SIG-M5 treated with dmso at 0.1 percent for 504 hours (cell line): Measurements from ENCODE around the gene SLC37A2.
"Not testable (repeated sequence)": the region's sequence is repeated elsewhere in the genome, so short reads cannot be mapped to it uniquely, and the experiment has no call there.

Source experiments
- DNase-seq: peaks from one replicate; lab custom pipeline; 2025; ENCODE audit not compliant: unreplicated experiment; lab: John Stamatoyannopoulos, UW

SLC37A2 gene

DNA sequence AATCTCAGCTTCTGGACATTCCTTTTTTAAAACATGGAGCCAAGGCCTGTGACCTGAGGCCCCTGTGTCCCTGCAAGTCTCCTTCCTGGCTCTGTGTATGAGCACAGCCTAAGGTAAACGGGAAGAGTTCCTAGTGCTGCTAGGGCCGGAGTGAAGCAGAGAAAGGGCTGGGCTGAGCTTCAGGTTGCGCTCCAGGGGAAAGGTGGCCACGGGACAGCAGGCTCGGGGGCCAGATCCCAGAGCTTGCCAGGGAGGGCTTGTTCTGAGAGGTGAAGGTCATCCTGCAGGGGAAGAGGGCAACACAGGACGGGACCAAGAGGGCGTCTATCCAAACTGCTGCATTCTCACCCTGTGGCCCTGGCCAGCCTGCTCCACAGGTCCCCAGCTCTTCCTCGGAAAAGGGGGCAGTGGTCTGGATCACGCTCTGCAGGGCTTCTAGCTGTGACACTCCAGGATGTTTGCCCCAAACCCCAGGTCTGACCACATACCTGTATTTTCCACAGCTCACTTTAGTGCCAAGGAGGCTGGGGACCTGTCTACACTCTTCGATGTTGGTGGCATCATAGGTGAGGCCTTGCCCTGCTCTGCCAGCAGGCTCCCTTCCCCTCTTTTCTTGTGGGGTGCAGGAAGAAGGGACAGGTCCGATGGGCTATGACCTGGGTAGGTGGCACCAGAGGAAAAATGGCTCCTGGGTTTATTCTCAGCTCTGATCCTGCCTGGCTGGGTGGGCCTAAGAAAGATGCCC lies 20.4 kb downstream of the SLC37A2 start:
- DNase-seq = no peak

DNA sequence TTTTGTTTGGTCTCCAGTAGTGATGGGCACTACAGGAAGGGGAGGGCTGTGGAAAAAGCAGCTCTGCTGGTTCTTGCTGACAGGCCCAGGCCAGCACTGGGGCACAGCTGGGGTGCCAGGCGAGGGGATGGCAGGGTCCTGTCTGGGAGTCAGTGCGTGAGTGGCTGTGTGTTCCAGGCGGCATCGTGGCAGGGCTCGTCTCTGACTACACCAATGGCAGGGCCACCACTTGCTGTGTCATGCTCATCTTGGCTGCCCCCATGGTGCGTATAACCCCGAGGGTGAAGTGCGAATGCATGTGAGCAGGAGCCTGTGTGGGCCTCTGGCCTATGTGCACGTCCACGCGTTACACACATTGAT lies 20.9 kb downstream of the SLC37A2 start:
- DNase-seq = no peak

DNA sequence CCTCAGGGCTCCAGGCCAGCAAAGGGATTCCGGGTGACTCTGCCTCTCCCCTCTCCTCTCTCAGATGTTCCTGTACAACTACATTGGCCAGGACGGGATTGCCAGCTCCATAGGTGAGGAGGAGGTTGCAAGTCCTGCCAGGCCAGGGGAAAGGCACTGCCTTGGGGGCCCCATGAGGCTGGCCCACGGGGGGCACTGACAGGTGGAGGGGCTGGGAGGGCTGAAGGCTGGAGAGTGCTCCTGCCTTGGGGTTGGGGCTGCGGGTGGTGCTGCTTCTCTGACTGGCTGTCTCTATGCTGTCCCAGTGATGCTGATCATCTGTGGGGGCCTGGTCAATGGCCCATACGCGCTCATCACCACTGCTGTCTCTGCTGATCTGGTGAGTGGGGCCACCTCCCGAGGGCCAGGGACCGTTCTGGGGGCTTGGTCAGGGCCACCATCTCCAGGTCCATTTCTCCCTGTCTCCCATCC lies 21.7 kb downstream of the SLC37A2 start:
- no peak for DNase-seq

DNA sequence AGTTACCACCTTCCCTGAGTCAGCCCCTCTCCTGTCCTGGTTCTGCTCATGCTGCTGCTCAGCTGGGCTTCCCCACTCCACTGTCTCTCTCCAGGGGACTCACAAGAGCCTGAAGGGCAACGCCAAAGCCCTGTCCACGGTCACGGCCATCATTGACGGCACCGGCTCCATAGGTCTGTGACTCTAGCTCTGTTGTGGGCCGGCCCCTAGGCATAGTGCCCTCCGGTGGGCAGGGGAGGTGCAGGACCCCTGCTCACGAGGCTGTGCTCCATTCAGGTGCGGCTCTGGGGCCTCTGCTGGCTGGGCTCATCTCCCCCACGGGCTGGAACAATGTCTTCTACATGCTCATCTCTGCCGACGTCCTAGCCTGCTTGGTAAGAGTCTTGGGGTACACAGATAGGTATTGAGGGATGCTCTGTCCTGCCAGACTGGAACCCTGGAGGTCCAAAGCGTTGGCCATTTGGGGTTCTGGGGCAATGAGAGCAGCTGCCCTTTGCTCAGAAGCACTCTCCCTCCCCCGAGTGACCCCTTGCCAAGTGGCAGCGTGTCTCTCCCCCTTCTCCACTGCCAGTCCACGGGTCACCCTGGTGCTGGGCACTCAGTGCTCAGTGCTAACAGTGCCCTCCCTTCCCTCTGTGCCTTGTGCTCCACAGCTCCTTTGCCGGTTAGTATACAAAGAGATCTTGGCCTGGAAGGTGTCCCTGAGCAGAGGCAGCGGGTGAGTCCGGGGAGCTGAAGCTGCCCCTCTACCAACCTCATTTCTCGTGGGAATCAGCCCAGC lies 22.4 kb downstream of the SLC37A2 start:
- DNase-seq = no peak

DNA sequence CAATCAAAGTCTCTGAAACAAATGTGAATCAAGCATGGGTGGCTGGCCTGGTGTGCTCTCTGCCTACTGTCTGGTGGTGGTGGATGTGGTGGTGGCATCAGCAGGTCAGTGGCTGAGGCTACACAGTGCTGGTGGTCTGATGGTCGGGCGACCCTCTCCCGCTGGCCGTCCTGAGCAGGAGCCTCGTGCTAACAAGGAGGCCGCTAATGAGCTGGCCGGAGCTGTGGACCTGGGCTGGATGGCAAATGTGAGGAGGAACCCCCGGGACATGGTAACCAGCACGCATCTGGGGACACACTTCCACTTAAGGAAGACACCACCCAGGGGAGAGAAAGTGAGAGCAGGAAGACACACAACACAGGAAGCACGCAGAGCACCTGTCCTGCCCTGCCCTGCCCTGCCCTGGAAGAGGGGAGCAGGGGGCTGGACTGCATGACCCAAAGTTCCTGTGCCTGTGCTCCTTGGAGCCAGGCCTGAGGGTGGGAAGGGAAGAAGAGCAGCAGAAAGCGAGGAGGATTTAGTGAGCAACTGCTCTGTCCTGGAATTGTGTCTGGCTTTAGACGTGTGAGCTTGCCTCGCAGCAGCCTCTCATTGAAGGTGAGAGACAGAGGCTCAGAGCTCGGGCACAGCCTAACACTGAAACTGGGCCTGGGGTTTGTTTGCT lies 23.7 kb downstream of the SLC37A2 start:
- DNase-seq = no peak

DNA sequence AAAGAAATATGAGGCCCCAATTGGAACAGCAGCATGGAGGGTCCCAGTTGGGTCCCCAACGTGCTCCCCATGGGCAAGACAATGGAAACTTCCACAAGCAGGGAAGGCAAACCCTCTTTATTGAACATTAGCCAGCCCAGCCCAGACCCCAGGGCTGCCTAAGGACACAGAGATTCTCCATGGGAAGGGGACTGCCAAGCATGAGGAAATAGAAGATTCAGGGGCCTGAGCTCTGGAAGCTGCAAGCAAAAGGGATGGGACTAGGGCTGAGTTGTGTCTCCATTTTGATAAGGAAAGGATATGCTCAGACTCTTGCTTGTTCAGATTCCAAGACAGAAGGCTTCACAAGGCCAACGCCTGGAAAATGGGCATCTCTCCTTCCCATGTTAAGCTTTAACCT lies 25.0 kb downstream of the SLC37A2 start:
- DNase-seq = no peak

DNA sequence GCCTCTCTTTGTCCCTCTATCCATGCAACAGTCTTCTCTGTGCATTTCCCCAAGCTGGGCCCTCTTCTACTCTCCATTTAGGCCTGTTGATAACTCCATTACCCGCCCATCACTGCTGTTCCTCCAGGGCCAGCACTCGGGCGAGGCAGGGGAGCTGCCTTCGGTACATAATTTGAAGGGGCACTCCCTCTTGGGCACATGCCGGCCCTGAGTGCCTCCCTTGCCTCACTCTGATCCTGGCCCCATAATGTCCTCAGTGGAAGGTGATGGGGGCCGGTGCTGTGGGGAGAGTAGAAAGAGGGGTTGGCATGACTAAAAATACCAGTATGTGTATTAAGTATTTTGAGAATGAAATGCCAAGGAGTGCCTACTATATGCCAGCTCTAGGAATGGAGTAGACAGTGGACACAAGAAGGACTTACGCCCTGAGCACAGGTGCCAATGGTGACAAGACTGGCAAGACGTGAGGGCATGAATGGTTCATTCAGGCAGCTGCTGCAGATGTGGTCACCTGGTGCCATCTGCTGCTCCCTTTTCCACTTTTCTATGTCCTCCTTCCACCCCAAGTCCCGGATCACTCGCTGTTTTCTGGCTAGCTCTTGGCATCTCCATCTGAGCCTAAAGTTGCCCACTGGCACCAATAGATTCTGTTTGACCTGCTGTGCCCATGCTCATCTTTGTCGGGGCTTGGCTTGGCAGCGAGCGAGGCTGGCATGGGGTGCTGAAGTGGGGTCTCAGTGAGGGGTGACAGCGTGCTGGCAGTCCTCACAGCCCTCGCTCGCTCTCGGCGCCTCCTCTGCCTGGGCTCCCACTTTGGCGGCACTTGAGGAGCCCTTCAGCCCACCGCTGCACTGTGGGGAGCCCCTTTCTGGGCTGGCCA lies 25.7 kb downstream of the SLC37A2 start:
- no peak for DNase-seq

DNA sequence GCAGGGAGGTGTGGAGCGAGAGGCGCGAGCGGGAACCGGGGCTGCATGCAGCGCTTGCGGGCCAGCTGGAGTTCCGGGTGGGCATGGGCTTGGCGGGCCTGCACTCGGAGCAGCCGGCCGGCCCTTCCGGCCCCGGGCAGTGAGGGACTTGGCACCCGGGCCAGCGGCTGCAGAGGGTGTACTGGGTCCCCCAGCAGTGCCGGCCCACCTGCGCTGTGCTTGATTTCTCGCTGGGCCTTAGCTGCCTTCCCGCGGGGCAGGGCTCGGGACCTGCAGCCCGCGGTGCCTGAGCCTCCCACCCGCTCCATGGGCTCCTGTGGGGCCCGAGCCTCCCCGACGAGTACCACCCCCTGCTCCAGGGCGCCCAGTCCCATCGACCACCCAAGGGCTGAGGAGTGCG lies 26.4 kb downstream of the SLC37A2 start:
- DNase-seq = not testable (repeated sequence)

DNA sequence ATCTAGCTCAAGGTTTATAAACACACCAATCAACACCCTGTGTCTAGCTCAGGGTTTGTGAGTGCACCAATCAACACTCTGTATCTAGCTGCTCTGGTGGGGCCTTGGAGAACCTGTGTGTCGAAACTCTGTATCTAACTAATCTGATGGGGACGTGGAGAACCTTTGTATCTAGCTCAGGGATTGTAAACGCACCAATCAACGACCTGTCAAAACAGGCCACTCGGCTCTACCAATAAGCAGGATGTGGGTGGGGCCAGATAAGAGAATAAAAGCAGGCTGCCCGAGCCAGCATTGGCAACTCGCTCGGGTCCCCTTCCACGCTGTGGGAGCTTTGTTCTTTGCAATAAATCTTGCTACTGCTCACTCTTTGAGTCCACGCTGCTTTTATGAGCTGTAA lies 27.0 kb downstream of the SLC37A2 start:
- not testable (repeated sequence) for DNase-seq

DNA sequence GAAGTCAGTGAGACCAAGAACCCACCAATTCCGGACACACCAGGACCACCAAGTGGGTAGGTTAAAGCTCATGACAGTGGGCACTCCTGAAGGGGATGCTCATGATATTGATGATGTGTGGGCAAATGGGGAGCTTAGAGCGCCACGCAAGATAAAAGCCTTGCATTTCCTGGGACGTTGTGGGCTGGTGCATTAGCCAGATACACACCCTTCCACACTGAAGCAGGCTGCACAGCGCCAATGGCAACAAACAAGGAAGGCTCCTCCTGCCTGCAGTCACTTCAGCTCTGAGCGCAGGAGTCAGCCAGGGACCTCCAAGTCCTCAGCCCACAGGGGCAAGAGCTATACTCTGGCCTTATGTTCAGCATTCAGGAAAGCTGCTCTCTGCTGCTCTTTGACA lies 27.7 kb downstream of the SLC37A2 start:
- no peak for DNase-seq

DNA sequence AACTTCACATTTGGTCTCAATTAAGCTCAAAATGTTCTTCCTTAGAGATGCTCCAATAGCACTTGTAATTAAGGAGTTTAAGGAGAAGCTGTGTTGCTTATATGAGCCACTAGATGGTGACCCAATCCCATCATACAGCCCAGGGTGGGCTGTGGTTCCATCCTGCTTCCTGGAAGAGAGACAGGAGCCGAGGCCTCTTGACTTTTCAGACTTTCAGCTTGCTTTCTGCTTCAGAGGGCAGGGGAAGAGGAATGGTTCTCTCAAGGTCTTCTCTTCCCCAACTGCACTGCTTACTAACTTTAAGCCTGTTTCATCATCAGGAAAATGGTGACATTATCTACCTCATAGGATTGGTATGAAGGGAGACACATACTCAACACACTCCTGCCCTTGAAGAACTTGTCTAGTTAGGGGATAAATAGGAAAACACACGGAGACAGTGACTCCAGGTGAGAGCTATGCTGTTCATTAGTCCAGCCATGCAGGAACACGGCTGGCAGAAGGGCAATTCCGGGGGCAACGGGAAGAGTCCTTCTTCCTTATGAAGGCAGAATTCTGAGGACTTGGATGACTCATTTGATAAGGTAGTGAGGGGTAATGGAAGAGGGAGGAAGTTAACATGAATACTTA lies 28.3 kb downstream of the SLC37A2 start:
- peak; percentile 9 for DNase-seq

DNA sequence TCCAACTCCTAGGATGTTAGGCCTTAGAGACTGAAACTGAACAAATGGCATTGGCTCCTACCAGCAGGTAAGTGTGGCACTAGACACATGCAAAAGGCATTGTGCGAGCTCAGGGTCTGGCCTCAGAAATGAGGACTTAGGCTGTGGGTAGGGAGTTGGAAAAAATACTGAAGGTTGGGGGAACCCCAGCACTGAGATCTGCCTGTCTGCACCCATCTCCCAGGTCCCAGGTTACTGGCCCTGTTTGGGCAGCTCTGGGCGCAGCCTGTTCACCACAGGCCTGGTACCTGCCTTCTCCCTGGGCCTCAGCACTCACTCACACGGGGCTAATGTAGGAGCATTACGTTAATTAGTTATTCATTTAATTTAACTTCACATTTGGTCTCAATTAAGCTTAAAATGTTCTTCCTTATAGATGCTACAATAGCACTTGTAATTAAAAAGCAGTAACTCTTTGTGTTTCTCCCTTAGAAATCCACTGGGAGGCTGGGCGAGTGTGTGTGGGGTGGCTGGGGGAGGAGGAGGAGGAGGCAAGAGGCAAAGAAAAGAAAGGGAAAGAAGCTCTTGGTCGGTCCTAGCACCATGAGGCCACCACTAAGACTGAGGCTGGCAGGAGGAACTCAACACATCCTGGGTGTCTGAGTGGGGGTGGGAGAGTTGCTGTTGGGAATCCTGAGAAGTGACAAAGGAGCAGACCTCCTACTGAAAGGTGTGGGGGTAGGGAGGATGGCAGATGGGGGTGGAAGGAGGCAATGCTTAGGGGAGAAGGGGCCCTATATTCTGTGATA lies 29.0 kb downstream of the SLC37A2 start:
- no peak for DNase-seq

DNA sequence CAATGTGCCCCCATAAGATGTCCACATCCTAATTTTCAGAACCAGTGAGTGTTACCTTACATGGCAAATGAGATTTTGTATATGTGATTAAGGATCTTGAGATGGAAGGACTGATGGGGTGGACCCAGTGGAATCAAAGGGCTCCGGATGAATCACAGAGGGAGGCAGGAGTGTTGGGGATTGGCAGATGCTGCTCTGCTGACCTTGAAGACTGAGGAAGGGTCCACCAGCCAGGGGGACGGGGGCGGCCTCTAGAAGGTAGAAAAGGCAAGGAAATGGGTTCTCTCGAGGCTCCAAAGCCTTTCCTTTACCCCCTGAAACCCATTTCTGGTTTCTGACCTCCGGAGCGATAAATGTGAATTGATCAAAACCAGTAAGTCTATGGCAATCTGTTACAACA lies 29.6 kb downstream of the SLC37A2 start:
- DNase-seq = no peak

DNA sequence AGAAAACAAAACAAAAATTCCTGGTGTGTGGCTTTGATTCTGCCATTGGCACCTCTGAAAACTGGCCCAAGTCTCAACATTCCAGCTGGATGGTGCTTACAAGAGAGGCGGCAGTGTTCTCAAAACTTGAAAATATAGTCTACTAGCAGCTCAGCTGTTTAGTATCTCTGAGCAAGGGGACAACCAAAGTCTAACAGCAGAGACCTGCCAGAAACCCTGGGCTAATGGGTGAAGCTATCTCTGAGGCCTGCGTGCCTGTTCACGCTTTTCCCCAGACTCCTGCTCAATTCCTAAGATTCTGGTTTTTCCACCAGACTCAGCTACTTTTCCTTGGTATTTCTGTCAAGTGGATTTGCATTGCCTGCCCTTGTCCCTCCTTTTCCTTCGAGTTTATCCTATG lies 30.4 kb downstream of the SLC37A2 start:
- DNase-seq = no peak

DNA sequence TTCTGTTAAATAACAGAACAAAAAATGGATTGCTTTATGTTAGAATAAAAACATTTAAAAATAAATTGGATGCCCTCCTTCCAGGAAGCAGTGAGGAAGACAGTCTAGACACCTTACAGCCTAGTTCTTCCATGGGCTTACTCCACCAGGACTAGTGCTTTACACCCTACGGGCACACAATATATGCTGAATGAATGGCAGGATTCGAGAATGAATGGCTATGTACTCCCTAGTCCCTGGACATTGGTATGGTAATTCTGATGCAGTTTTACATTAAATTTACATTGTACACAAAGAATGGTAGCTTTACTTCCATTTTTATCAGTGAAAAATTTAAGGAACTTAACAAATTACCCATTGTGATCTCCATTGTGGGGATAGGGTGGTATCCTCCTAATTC lies 31.6 kb downstream of the SLC37A2 start:
- no peak for DNase-seq

DNA sequence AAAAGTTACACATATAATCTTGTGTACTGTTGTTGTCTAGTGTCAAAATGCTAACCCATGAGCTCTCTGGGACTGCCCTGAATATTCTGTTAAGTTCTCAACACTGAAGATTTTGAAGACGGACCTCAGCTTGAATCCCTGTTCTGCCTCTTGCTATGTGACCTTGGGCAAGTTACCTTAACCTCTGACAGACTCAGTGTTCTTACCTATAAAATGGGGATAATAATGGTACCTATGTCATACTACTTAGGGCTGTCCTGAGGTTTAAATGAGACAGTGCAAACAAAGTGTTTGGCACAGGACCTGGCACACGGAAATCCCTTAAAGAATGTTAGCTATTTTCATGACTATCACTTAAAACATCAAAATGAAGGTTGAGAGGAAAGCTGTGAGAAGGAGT lies 37.0 kb downstream of the SLC37A2 start:
- DNase-seq = no peak

DNA sequence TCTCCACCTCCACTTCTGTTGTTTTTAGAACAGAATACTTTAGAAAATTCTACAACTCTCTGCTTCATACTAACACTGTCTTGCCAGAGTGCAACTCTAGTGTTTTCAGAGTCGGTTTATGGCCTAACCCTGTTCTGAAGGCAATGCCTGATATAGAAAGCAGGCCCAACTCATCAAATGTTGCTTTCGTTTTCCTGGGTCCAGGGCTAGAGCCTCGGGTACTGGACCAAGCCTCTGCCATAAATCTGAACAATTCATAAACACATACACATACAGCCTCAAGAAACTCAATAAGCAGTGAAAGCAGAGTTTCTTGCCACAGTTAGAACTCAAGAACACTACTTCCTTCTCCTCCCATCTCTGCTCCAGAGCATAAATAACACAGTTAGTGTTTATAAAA lies 38.5 kb downstream of the SLC37A2 start:
- DNase-seq = no peak

DNA sequence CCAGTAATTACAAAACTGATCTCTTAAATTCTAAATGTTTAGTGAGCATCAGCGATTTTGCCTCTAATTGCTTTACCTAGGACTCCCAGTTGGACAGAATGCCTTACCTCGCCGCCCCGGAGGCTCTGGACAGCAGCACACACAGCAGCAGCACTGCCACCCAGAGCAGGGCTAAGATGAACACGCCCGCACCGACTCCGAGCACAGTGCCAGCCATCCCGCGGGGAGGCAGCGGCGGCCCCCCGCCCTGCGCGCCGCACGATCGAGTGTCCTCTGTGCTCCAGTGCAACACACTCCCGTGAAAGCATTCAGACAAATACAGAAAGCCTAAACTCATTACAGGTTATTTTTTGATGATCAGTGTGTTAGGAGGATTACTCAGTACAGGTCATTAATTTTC lies 38.9 kb downstream of the SLC37A2 start:
- no peak for DNase-seq

DNA sequence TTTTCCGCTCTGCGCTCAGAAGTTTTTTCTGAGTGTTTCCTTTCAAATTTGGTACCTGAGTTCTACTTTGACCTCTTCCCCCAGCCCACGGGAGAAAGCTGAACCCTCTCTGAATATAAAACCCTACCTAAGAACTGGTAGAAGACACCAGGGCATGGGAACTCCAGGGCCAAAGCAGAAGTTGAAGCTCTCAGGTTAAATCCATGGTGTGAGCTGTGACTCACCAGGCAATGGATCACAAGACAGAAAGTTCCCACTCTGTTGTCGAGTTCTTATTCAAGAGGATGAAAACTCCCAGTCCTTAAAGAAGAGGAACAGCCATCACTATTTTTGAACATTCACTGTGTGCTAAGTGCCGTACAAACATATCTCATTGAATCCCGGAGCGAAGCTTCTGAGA lies 39.4 kb downstream of the SLC37A2 start:
- DNase-seq = no peak

DNA sequence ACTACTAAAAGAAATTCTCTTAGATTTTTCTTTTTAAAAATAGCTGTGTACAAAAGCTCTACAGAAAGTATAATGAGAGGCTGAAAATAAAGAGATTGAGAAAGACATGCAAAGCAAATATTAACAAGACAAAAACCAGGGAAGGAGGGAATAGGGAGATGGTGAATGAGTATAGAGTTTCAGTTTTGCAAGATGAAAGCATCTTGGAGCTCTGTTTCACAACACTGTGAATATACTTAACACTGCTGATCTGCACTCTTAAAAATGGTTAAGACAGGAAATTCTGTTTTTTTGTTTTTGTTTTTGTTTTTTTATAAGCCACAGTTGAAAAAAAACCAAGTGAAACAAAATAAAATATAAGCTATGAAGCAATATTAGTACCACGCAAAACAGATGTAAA lies 42.8 kb downstream of the SLC37A2 start:
- peak; percentile 2 for DNase-seq
